Fibroblast of skin of right quadriceps (primary cell): ENCODE data around the gene FAM117B.

Experiments
- DNase-seq: peaks from one replicate; pipeline ENCODE4 v3.0.0-alpha.2; 2013

The FAM117B gene

DNA sequence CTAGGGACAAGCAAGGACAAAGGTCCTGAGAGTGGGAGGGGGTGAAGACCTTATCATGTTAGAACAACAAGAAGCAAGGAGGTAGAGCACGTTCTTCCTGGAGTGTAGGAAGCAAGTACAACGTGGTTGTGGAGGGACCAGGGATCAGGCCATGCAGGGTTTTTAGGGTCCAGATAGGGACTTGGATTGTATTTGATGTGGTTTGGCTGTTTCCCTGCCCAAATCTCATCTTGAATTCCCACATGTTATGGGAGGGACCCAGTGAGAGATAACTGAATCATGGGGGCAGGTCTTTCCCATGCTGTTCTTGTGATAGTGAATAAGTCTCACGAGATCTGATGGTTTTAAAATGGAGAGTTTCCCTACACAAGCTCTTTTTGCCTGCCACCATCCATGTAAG, 183.6 kb downstream of the FAM117B start:
- no peak for DNase-seq
